H9 (cell line): Measurements from ENCODE around the gene CEP152. TPM values are rescaled to one million over a fixed set of nuclear protein-coding genes. Genes with fewer than 3 reads are reported as not detected.

ENCODE experiments used
- DNase-seq: peaks from one replicate; pipeline ENCODE4 v3.0.0-alpha.2; 2017
- H2AFZ ChIP-seq: one replicate; pipeline ENCODE4 v1.6.1; 2013; ENCODE audit warnings: mild to moderate bottlenecking, low read length, control low read depth, moderate library complexity
- H2AK5ac ChIP-seq: 2 replicates; pipeline ENCODE4 v1.6.1; 2013; ENCODE audit warnings: low read length, control low read depth, mixed read lengths; ENCODE audit not compliant: insufficient read length
- H2BK120ac ChIP-seq: one replicate; pipeline ENCODE4 v1.6.1; 2013; ENCODE audit warnings: low read depth, mild to moderate bottlenecking, low read length, control low read depth, inconsistent platforms; ENCODE audit not compliant: poor library complexity, severe bottlenecking
- H2BK12ac ChIP-seq: 2 replicates; pipeline ENCODE4 v1.6.1; 2013; ENCODE audit warnings: low read length, control low read depth, mixed read lengths, low read depth; ENCODE audit not compliant: insufficient read length
- H2BK15ac ChIP-seq: 2 replicates; pipeline ENCODE4 v1.6.1; 2013; ENCODE audit warnings: low read depth, low read length, control low read depth
- H2BK20ac ChIP-seq: one replicate; pipeline ENCODE4 v1.6.1; 2013; ENCODE audit warnings: low read depth, mild to moderate bottlenecking, low read length, control low read depth, inconsistent platforms; ENCODE audit not compliant: poor library complexity, severe bottlenecking
- H2BK5ac ChIP-seq: 2 replicates; pipeline ENCODE4 v1.6.1; 2013; ENCODE audit warnings: low read length, control low read depth, mixed read lengths; ENCODE audit not compliant: insufficient read length
- H3K14ac ChIP-seq: 2 replicates; pipeline ENCODE4 v1.6.1; 2013; ENCODE audit warnings: low read length, control low read depth; ENCODE audit not compliant: insufficient read depth
- H3K18ac ChIP-seq: 2 replicates; pipeline ENCODE4 v1.6.1; 2013; ENCODE audit warnings: low read depth, mild to moderate bottlenecking, mixed read lengths, low read length, control low read depth; ENCODE audit not compliant: insufficient read length
- H3K23ac ChIP-seq: 2 replicates; pipeline ENCODE4 v1.6.1; 2013; ENCODE audit warnings: low read length, control low read depth, mixed read lengths, low read depth; ENCODE audit not compliant: insufficient read length
- H3K23me2 ChIP-seq: 2 replicates; pipeline ENCODE4 v1.6.1; 2013; ENCODE audit warnings: low read depth, mild to moderate bottlenecking, mixed read lengths, low read length, control low read depth; ENCODE audit not compliant: insufficient read length, poor library complexity, severe bottlenecking
- H3K27ac ChIP-seq: 2 replicates; pipeline ENCODE4 v1.5.1; 2013; ENCODE audit warnings: low read length, control low read depth, mixed read lengths, low read depth; ENCODE audit not compliant: insufficient read length
- H3K27me3 ChIP-seq: 2 replicates; pipeline ENCODE4 v1.6.1; 2013; ENCODE audit warnings: low read length, control low read depth, inconsistent platforms; ENCODE audit not compliant: insufficient read depth
- H3K4ac ChIP-seq: 2 replicates; pipeline ENCODE4 v1.6.1; 2013; ENCODE audit warnings: low read depth, mild to moderate bottlenecking, control low read depth, inconsistent platforms, low read length, moderate library complexity
- H3K4me1 ChIP-seq: 2 replicates; pipeline ENCODE4 v1.6.1; 2013; ENCODE audit warnings: low read length, control low read depth, inconsistent platforms; ENCODE audit not compliant: insufficient read depth
- H3K4me2 ChIP-seq: 2 replicates; pipeline ENCODE4 v1.6.1; 2013; ENCODE audit warnings: low read length, control low read depth, mixed read lengths; ENCODE audit not compliant: insufficient read length, insufficient read depth
- H3K56ac ChIP-seq: 2 replicates; pipeline ENCODE4 v1.6.1; 2013; ENCODE audit warnings: low read depth, mild to moderate bottlenecking, mixed read lengths, low read length, control low read depth; ENCODE audit not compliant: insufficient read length
- H3K79me1 ChIP-seq: 2 replicates; pipeline ENCODE4 v1.6.1; 2013; ENCODE audit warnings: low read depth, mild to moderate bottlenecking, moderate library complexity, low read length, control low read depth, inconsistent platforms; ENCODE audit not compliant: insufficient read depth, poor library complexity, severe bottlenecking
- H3K79me2 ChIP-seq: 2 replicates; pipeline ENCODE4 v1.6.1; 2013; ENCODE audit warnings: low read length, control low read depth, inconsistent platforms; ENCODE audit not compliant: insufficient read depth
- H3K9ac ChIP-seq: 2 replicates; pipeline ENCODE4 v1.6.1; 2013; ENCODE audit warnings: low read length, control low read depth, mixed read lengths; ENCODE audit not compliant: insufficient read length; ENCODE audit errors: extremely low read depth
- H3K9me3 ChIP-seq: one replicate; pipeline ENCODE4 v1.6.1; 2013; ENCODE audit warnings: low read depth, low read length, inconsistent platforms; ENCODE audit not compliant: control insufficient read depth
- H3T11ph ChIP-seq: one replicate; pipeline ENCODE4 v1.6.1; 2013; ENCODE audit warnings: mild to moderate bottlenecking, low read length, control low read depth, inconsistent platforms
- H4K20me1 ChIP-seq: one replicate; pipeline ENCODE4 v1.6.1; 2013; ENCODE audit not compliant: control insufficient read depth, insufficient read length, insufficient read depth
- H4K5ac ChIP-seq: 2 replicates; pipeline ENCODE4 v1.6.1; 2013; ENCODE audit warnings: low read depth, mild to moderate bottlenecking, mixed read lengths, low read length, control low read depth; ENCODE audit not compliant: insufficient read length
- H4K8ac ChIP-seq: replicated peaks from 2 replicates; pipeline ENCODE4 v1.6.1; 2013; ENCODE audit warnings: low read length, control low read depth, mixed read lengths, low read depth; ENCODE audit not compliant: insufficient read length
- H4K91ac ChIP-seq: 2 replicates; pipeline ENCODE4 v1.6.1; 2013; ENCODE audit warnings: low read depth, mild to moderate bottlenecking, moderate library complexity, mixed read lengths, low read length, control low read depth; ENCODE audit not compliant: insufficient read length
- H3K27ac Mint-ChIP-seq, 3 experiments: 2 replicates in 2 of 3; 3 replicates in 1 of 3; pipeline ENCODE4 v1.8.0; 2020 to 2021; ENCODE audit warnings: mixed read lengths in 3 of 3, mild to moderate bottlenecking in 1 of 3, moderate library complexity in 1 of 3
- H3K27me3 Mint-ChIP-seq: 2 replicates; pipeline ENCODE4 v1.8.0; 2021; ENCODE audit warnings: low read depth, mild to moderate bottlenecking, moderate library complexity, mixed read lengths
- H3K36me3 Mint-ChIP-seq, 3 experiments: 2 replicates in 2 of 3; 3 replicates in 1 of 3; pipeline ENCODE4 v1.8.0; 2020 to 2021; ENCODE audit warnings: low read depth in 3 of 3, mixed read lengths in 3 of 3; ENCODE audit not compliant: insufficient read depth in 1 of 3
- H3K4me1 Mint-ChIP-seq, 2 experiments: 2 replicates each; pipeline ENCODE4 v1.8.0; 2020; ENCODE audit warnings: mixed read lengths in 2 of 2
- H3K4me3 Mint-ChIP-seq, 2 experiments: 2 replicates in 1 of 2; 3 replicates in 1 of 2; pipeline ENCODE4 v1.8.0; 2020 to 2021; ENCODE audit warnings: mild to moderate bottlenecking in 2 of 2, mixed read lengths in 2 of 2, moderate library complexity in 1 of 2
- H3K9me3 Mint-ChIP-seq, 2 experiments: 2 replicates in 1 of 2; 3 replicates in 1 of 2; pipeline ENCODE4 v1.8.0; 2020; ENCODE audit warnings: mild to moderate bottlenecking in 2 of 2, mixed read lengths in 2 of 2, moderate library complexity in 1 of 2
- WGBS: extraction: QIAGEN DNeasy Blood & Tissue Kit; methylation state at CpG from one replicate; pipeline ENCODE4 v1.1.7; 2013; ENCODE audit warnings: missing lambda C conversion rate, low lambda C conversion rate, mixed read lengths; ENCODE audit not compliant: insufficient read length; ENCODE audit errors: extremely low coverage; 5-methylcytosine and 5-hydroxymethylcytosine counted together
- total RNA-seq: library from RNA; stranded (reverse); gene quantifications from 2 replicates; pipeline ENCODE4 v1.2.1, GENCODE V29; 2021
- TF ChIP-seq, protein P1 (sequence below): fragments of 200-600 bp; sonication (generic); conservative IDR thresholded peaks from 3 replicates; pipeline ENCODE4 v1.8.0; 2021; ENCODE audit warnings: antibody characterized with exemption, mild to moderate bottlenecking

The CEP152 gene
- total RNA-seq, 1 experiment from 2014 or later, result 10.9 TPM

DNA sequence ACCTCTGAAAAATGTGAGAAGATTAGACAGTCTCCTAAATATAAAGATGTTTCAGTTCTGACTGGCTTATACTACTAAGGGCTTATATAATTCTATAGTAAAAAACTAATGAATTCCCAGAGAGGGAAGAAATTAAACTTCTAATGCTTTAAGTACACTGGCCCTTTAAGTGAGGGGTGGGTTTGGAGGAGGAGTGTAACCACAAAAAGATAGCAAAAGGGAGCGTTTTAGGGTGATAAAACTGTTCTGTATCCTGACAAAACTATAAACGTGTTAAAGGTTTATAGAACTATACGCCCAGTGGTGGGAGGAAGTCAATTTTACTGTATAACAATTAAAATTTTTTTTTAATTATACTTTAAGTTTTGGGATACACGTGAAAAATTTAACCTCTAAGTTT is 45.8 kb downstream of the CEP152 start:
- Histone ChIP-seq H3K23me2 (no peaks in the 10 kb centered on the region), H2BK12ac (no peak overlapping the region), H3K23ac (no peak overlapping the region), H3K4me2 (no peak overlapping the region), H4K91ac (no peak overlapping the region), H3K9me3 (no peaks in the 10 kb centered on the region), H2BK20ac (no peak overlapping the region), H4K8ac (no peak overlapping the region), H3K18ac (no peak overlapping the region), H4K20me1 (no peaks in the 10 kb centered on the region), H3K27me3 (no peaks in the 10 kb centered on the region), H3T11ph (no peak overlapping the region), H3K4me1 (peaks cover 1% of the 10 kb centered on the region; the same call in 1 of the 2 replicates), H2AFZ (no peak overlapping the region), H2BK5ac (no peak overlapping the region), H3K9ac (no peak overlapping the region), H3K14ac (no peak overlapping the region), H4K5ac (no peak overlapping the region), H3K79me1 (no peaks in the 10 kb centered on the region), H3K56ac (no peak overlapping the region), H2AK5ac (no peak overlapping the region), H3K27ac (no peak overlapping the region), H2BK15ac (no peak overlapping the region), H3K4ac (no peak overlapping the region), H3K79me2 (no peaks in the 10 kb centered on the region), H2BK120ac (no peak overlapping the region)
- WGBS, result no CpG with 5 or more reads among the region's 4 CpGs
- Mint-ChIP-seq H3K36me3 (peaks cover 9 to 22% (median 20%) of the 10 kb centered on the region in 3 experiments; a peak in 6 of 7 replicates), H3K4me1 (peaks cover 10% of the 10 kb centered on the region in 2 experiments), H3K9me3 (no peaks in the 10 kb centered on the region), H3K27me3 (no peaks in the 10 kb centered on the region), H3K27ac (no peak overlapping the region), H3K4me3 (no peak overlapping the region)
- DNase-seq, result no peak
- TF ChIP-seq, protein P1, sequence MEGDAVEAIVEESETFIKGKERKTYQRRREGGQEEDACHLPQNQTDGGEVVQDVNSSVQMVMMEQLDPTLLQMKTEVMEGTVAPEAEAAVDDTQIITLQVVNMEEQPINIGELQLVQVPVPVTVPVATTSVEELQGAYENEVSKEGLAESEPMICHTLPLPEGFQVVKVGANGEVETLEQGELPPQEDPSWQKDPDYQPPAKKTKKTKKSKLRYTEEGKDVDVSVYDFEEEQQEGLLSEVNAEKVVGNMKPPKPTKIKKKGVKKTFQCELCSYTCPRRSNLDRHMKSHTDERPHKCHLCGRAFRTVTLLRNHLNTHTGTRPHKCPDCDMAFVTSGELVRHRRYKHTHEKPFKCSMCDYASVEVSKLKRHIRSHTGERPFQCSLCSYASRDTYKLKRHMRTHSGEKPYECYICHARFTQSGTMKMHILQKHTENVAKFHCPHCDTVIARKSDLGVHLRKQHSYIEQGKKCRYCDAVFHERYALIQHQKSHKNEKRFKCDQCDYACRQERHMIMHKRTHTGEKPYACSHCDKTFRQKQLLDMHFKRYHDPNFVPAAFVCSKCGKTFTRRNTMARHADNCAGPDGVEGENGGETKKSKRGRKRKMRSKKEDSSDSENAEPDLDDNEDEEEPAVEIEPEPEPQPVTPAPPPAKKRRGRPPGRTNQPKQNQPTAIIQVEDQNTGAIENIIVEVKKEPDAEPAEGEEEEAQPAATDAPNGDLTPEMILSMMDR, result no peak
